Stimulated activated CD4-positive, alpha-beta T cell treated with anti-CD3 and anti-CD28 coated beads, TNF-alpha, amount 100 ng/mL, for 24 hours (primary cell): Measurements from ENCODE around the gene NCOA1.
"Not testable (repeated sequence)": the region's sequence is repeated elsewhere in the genome, so short reads cannot be mapped to it uniquely, and the experiment has no call there.

Experiments
- DNase-seq, 3 experiments: peaks; one replicate each; pipeline ENCODE4 v3.0.0-alpha.2; 2020; ENCODE audit warnings: low read depth in 3 of 3

NCOA1 gene

DNA sequence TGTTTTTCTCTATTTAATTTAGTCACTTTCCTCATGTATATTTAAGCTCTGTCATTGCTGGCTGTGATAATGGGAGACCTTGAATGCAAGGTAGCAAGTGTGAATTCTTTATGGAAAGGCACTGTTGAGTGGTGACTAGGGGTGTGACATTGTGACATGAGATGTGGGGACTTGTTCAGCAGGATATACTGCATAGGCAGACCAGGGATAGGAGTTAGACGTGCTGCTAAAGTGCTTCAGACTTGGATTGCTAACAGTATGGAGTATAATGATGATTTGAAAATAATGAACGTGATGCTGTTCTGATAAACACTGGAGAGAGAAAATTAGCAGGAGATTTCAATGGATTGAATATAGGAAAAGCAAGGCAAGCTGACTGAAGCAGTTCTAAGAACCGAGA, 135.1 kb downstream of the NCOA1 start:
- no peak for DNase-seq

DNA sequence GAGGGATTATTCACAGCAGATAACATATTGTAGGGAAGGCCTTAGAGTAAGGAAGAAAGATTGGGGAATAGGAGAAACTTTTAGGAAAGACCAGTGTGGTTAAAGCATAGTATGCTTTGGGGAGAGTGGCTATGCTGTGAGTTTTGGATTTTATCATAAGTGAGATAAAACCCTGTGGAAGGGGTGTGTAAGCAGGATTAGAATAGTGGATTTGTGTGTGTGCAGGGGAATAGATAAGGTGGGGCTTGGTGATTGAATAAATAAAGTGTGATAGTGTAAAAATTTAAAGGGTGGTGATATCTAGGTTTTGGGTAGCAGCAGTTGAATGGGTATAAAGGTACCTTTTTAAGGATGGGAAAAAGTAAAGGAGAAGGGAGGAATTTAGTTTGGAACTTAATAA, 137.7 kb downstream of the NCOA1 start:
- no peak for DNase-seq

DNA sequence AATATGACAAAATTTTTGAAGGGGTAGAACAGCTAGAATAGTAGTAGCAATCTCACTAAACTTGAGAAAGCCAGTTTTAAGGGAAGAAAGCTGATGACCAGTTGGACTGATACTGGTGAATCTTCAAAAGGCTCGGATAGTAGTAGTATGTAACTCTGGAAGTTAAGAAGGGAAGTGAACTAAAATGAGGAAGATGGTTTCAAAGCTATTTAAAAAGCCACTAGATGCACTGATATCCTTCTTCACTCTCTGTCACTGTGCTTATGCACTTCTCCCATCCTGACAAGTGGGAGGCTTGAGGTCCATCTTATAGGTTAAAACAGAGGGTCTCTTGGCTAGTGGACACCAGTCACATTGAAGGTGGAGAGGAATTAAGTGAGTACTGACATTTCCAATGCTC, 141.1 kb downstream of the NCOA1 start:
- no peak for DNase-seq

DNA sequence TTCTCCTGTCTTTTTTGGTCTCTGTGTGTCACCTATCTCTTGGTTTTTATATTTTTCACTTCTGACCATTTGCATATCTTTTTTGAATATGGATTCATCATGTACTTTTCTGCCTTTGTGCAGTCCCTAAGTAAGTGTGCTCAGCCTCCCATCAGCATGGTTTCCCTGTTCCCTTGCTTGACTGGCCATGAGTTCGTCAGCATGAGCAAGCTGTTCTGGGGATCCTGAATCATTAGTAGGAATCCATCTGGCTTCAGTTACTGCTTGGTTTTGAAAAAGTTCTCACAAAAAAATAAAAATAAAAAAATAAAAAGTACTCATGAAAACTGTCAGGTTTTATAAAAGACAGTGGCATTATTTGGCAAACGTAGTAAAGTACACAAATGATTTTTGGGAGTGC, 144.1 kb downstream of the NCOA1 start:
- DNase-seq: no peak

DNA sequence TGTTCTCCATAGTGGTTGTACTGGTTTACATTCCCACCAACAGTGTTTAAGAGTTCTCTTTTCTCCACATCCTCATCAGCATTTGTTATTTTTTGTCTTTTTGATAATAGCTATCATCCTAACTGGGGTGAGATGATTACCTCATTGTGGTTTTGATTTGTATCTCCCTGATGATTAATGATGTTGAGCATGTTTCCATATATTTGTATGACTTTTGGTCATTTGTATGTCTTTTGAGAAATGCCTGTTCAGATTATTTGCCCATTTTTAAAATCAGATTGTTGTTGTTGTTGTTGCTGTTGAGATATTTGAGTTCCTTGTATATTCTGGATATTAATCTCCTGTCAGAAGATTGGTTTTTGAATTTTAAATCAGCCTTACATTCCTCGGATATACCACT, 147.5 kb downstream of the NCOA1 start:
- DNase-seq: no peak

DNA sequence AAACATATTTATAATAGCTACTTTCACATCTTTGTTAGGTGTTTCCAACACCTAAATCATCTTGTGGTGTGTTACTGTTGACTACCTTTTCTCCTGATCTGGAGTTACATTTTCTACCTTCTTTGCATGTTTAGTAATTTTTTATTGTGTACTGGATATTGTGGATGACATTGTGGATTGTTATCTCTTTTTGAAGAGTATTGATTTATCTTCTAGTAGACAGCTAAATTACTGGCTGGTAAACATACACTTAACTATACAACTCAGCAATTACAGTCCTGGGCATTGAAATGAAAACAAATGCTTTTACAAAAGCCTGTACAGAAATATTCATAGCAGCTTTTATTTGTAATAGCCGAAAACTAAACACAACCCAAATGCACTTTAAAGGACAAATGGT, 151.3 kb downstream of the NCOA1 start:
- no peak for DNase-seq

DNA sequence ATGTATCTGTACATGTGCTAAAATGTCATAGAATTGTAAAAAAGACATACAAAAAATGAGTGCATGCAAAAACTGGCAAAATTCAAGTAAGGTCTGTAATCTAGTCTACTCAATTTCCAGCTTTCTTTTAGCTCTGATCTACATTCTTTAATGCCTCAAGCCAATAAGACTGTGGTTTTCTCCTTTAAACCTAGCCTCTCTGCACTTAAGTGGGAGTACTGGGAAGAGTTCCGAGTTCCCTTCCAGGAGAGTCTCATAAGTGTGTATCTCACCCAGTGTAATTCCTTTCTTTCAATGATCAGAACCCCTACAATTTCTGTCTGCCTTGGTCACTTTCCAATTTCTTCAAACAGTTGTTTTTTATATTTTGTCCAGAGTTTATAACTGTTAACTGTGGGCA, 152.0 kb downstream of the NCOA1 start:
- DNase-seq: no peak

DNA sequence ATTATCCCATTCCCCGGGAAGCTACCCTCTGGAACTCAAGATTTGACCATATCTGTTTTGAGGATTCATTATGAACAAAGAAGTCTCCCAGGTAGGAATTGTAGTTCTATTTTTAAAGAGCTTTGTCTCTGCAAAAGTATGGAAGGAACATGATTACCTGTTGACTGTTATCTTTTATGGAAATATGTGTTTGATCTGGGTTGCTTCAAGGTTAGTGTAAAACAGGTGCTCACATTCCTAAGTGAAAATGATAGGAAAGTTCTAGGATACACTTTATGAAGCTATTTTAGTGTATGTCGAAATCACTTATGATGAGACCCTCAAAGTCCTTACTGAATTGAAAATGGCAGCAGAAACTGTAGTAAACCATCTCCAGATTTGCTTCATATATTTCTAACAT, 153.0 kb downstream of the NCOA1 start:
- no peak for DNase-seq

DNA sequence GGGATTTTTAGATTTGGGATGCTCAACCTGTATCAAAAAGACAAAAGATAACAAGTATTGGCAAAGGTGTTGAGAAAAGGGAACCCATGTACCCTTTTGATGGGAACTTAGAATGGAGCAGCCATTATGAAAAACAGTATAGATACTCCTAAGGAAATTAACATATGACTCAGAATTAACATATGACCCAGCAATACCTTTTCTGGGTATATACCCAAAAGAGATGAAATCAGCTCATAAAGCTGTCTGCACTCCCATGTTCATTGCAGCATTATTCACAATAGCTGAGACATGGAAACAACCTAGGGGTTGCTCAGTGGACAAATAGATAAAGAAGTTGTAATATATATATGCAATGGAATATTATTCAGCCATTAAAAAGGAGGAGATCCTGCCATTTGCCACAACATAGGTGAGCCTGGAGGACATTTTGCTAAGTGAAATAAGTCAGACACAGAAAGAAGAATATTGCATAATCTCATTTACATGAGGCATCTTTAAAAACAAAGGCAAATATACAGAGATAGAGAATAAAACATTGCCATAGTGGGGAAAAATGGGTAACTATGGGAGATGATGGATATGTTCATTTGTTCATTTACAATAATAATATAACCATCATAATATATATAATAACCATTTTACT, 160.1 kb downstream of the NCOA1 start:
- DNase-seq: no peak

DNA sequence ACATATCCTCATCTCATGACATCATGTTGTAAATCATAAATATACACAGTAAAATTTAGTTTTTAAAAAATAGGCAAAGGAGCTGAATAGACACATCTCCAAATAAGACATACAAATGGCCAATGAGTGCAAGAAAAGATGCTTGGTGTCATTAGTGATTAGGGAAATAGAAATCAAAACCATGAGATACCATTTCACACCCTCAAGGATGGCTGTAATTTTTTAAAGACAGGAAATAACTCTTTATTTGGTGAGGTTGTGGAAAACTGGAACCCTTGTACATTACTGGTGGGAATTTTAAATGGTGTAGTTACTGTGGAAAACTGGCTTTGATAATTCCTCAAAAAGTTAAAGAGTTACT, 160.6 kb downstream of the NCOA1 start:
- DNase-seq: no peak

DNA sequence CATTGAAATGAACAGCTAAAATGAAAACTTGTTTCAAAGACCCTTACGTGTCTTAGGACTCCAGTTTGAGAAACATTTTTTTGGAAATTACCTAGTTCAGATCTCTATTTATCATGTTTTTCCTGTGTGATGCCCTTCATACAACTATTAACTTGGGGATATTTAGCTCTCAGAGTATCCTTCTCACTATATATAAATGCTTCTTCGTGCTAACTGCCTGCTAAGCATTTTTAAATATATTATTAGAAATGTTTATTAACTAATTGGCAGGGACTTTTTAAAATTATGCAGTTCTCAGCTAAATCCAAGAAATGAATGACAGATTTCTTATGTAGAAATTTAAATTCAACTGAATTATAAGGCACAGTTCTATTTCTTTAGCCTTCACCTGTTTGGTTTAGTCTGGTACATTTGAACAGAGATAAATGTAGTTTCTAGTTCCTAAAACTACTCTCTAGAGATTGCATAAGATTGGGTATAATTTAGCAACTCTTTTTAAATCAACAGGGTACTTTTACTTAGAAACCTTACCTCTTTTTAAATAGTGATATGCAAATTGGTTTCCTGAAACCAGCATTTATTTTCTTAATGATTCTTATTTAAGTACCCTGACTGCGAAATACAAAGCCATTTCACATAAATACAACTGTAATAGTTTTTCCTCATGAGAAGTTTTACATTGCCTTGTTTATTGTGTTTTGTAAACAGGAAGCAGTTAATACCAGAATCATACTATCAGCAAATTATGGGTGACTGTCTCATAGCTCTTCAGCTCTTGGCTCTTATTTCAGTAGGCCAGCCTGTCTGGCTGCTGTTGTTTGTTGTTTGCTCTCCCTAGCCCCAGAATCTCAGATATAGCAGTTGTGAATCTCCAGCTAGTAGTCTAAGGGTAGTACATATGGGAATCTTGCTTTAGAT, 161.5 kb downstream of the NCOA1 start:
- DNase-seq: no peak

- DNase-seq: no peak
Observed at GRCh38 chr2:24657818-24658217, 166.8 kb downstream of the NCOA1 start.

- DNase-seq: no peak
Observed at GRCh38 chr2:24658531-24659202, 167.6 kb downstream of the NCOA1 start.

DNA sequence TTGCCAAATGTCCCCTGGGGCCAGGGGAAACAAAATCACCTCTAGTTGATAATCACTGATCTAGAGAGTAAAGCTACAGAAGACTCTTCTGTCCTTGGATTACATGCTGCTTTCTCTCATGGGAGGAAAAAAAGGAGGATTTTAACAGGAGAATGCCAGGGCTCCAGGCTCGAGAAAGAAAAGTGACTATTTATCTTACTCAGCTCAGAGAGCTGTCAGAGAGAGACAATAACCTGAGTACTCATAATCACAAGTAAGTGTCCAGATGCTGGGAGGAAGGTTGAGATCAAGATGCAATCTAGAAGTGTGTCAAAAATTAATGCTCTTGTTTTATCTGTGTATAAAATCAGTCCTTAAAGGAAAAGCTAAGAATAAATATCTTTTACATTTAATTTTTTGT, 168.8 kb downstream of the NCOA1 start:
- DNase-seq: no peak

- no peak for DNase-seq
Observed at GRCh38 chr2:24667542-24667941, 176.5 kb downstream of the NCOA1 start.

- no peak for DNase-seq
Observed at GRCh38 chr2:24671230-24671629, 180.2 kb downstream of the NCOA1 start.

GRCh38 chr2:24672589-24672988, 181.5 kb downstream of the NCOA1 start:
- DNase-seq: no peak

DNA sequence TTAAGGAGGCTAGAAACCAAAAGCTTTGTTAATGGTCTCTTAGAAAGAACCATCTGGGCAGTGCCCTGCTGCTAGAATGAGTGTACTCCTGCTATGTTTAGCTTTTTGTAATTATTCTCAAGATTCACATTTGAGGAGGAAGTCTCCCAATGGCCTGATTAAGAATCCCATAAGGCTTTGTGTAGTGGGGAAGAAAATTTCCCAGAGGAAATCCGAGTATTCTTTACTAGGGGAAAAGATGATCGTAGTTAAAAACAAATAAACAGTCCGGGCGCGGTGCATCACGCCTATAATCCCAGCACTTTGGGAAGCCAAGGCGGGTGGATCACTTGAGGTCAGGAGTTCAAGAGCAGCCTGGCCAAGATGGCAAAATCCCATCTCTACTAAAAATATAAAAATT, 184.3 kb downstream of the NCOA1 start:
- no peak for DNase-seq

DNA sequence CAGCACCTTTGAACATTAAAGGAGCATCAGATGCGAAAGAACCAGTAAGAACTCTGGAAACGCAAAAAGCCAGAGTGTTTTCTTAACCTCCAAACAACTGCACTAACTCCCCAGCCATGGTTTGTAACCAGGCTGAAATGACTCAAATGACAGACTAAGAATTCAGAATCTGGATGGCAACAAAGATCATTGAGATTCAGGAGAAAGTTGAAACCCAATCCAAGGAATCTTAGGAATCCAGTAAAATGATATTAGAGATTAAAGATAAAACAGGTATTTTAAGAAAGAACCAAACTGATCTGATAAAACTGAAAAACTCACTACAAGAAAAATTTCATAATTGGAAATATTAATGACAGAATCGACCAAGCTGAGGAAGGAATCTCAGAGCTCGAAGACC, 185.4 kb downstream of the NCOA1 start:
- DNase-seq: no peak

GRCh38 chr2:24678066-24678465, 187.0 kb downstream of the NCOA1 start:
- not testable (repeated sequence) for DNase-seq

GRCh38 chr2:24680196-24680595, 189.1 kb downstream of the NCOA1 start:
- no peak for DNase-seq

DNA sequence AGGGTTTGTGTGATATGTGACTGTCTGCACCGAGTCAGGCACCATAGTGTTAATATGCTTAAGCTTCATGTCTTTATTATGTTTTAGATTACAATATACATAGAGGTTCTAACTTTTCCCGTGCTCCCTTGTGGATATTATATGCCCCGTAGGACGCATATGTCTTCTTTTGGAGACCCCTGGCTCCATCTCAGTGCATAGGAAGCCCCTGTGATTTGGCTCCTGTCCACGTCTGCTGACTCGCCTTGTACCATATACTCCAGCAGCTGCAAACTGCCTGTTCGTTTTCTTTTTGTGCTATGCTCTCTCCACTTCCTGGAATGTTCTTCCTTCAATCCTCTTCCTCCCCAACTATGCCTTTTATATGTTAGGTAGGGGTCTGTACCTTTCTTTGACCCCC, 191.2 kb downstream of the NCOA1 start:
- DNase-seq: no peak

GRCh38 chr2:24683408-24683807, 192.4 kb downstream of the NCOA1 start:
- DNase-seq: no peak
